GM12878 (cell line): Measurements from ENCODE around the gene GCC2. TPM values are rescaled to one million over a fixed set of nuclear protein-coding genes. Genes with fewer than 3 reads are reported as not detected.

Experiments
- HDGF ChIP-seq: fragments of 450-650 bp; IDR thresholded peaks from 2 replicates; pipeline ENCODE4 v1.6.1; 2016; ENCODE audit warnings: antibody characterized with exemption
- LARP7 ChIP-seq: fragments of 450-650 bp; IDR thresholded peaks from 2 replicates; pipeline ENCODE4 v1.6.1; 2017; ENCODE audit warnings: mild to moderate bottlenecking
- SMAD1 ChIP-seq: fragments of 450-650 bp; IDR thresholded peaks from 2 replicates; pipeline ENCODE4 v1.6.1; 2018; ENCODE audit warnings: mild to moderate bottlenecking, low read depth; ENCODE audit not compliant: partially characterized antibody
- SUZ12 ChIP-seq: fragments of 200-600 bp; sonication (generic); IDR thresholded peaks from one replicate; pipeline ENCODE4 v1.6.1; 2018; ENCODE audit warnings: antibody characterized with exemption, mild to moderate bottlenecking; ENCODE audit not compliant: unreplicated experiment
- TCF12 ChIP-seq: IDR thresholded peaks from 2 replicates; pipeline ENCODE4 v1.6.1; 2011; ENCODE audit warnings: low read depth, mild to moderate bottlenecking, low read length
- ZNF217 ChIP-seq: fragments of 450-650 bp; IDR thresholded peaks from 2 replicates; pipeline ENCODE4 v1.6.1; 2017; ENCODE audit warnings: antibody characterized with exemption, mild to moderate bottlenecking
- polyA plus RNA-seq, 11 experiments: library from polyadenylated mRNA; depleted of rRNA in 4 of 11; unstranded in 6 of 11; stranded (reverse) in 5 of 11; fragments of >200 nt; fragmentation: Nextera tagmentation in 4 of 11; fragmentation: Illumina TruSeq in 1 of 11; extraction: Ambion mirVana in 4 of 11; extraction: Trizol in 1 of 11; gene quantifications; 1 replicate in 1 of 11; 2 replicates in 10 of 11; pipeline versions ENCODE4 v1.2.1 to v1.2.3, GENCODE V29; 2011 to 2016; ENCODE audit warnings: inconsistent platforms in 2 of 11, missing spikeins in 2 of 11, low read depth in 1 of 11
- total RNA-seq, 4 experiments: library from RNA; depleted of rRNA in 3 of 4; stranded (reverse); fragments of >200 nt in 3 of 4; fragmentation: Illumina TruSeq in 1 of 4; extraction: Trizol in 1 of 4; gene quantifications; 2 replicates each; pipeline versions ENCODE4 v1.2.1 to v1.2.3, GENCODE V29; 2013 to 2021
- TF ChIP-seq, protein P1 (sequence below): fragments of 450-650 bp; IDR thresholded peaks from 2 replicates; pipeline ENCODE4 v1.6.1; 2017; ENCODE audit warnings: mild to moderate bottlenecking, moderate library complexity
- TF ChIP-seq, protein P2 (sequence below): IDR thresholded peaks from 2 replicates; pipeline ENCODE4 v1.6.1; 2011; ENCODE audit warnings: borderline replicate concordance, low read depth, mild to moderate bottlenecking, moderate library complexity, low read length; ENCODE audit not compliant: insufficient read depth, poor library complexity, severe bottlenecking

Gene GCC2
- total and polyA plus RNA-seq, 10 of the 15 experiments (the other 5 are each of a cell fraction or from before 2014, with no cell fraction given): 11.8 to 35.5 (median 25.4) TPM

DNA sequence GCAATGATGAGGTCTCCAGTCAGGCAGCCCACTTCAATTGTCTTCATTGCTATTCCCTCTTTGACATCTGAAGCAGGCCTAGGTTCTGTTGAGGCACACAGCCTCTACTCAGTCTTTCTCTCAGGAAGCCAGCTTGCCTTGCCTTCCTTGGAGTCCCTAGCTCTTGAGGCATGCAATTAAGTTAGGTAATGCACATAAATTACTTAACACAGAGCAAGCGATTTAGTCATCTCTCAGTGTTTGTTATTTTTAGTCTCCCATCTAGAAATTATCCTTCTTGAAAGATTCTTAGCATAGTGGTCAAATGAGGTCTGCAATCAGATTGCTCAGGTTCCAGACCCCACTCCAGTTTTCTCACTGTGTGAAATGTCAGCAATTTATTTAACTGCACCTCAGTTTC lies 39.2 kb upstream of the GCC2 start (continued):
- TF ChIP-seq, protein P1, sequence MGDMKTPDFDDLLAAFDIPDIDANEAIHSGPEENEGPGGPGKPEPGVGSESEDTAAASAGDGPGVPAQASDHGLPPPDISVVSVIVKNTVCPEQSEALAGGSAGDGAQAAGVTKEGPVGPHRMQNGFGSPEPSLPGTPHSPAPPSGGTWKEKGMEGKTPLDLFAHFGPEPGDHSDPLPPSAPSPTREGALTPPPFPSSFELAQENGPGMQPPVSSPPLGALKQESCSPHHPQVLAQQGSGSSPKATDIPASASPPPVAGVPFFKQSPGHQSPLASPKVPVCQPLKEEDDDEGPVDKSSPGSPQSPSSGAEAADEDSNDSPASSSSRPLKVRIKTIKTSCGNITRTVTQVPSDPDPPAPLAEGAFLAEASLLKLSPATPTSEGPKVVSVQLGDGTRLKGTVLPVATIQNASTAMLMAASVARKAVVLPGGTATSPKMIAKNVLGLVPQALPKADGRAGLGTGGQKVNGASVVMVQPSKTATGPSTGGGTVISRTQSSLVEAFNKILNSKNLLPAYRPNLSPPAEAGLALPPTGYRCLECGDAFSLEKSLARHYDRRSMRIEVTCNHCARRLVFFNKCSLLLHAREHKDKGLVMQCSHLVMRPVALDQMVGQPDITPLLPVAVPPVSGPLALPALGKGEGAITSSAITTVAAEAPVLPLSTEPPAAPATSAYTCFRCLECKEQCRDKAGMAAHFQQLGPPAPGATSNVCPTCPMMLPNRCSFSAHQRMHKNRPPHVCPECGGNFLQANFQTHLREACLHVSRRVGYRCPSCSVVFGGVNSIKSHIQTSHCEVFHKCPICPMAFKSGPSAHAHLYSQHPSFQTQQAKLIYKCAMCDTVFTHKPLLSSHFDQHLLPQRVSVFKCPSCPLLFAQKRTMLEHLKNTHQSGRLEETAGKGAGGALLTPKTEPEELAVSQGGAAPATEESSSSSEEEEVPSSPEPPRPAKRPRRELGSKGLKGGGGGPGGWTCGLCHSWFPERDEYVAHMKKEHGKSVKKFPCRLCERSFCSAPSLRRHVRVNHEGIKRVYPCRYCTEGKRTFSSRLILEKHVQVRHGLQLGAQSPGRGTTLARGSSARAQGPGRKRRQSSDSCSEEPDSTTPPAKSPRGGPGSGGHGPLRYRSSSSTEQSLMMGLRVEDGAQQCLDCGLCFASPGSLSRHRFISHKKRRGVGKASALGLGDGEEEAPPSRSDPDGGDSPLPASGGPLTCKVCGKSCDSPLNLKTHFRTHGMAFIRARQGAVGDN: no peak
- no peak for TF ChIP-seq SUZ12
- TF ChIP-seq ZNF217: no peak
- no peak for TF ChIP-seq SMAD1
- no peak for TF ChIP-seq LARP7
- no peak for TF ChIP-seq TCF12
- TF ChIP-seq HDGF: no peak
- TF ChIP-seq, protein P2, sequence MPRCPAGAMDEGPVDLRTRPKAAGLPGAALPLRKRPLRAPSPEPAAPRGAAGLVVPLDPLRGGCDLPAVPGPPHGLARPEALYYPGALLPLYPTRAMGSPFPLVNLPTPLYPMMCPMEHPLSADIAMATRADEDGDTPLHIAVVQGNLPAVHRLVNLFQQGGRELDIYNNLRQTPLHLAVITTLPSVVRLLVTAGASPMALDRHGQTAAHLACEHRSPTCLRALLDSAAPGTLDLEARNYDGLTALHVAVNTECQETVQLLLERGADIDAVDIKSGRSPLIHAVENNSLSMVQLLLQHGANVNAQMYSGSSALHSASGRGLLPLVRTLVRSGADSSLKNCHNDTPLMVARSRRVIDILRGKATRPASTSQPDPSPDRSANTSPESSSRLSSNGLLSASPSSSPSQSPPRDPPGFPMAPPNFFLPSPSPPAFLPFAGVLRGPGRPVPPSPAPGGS: no peak
